ENCODE results near the gene OPRL1.

The OPRL1 gene

GRCh38 chr20:64080013-64080812 is at the start of gene OPRL1:
Gene OPRL1, plus strand, starts transcription at chr20:64080082. Its CDS starts 12,639 bp downstream, at chr20:64092721.
- Histone ChIP-seq H3K36me3 (ENCODE audit: insufficient read depth, low read length) (no peaks in the 10 kb centered on the region), H2AFZ (ENCODE audit: low read depth, low read length) (peak within 1 kb of the TSS; percentile 66), H3K4me3 (ENCODE audit: low read length) (peak within 1 kb of the TSS; percentile 54), H3K27me3 (ENCODE audit: insufficient read depth, low read length) (peaks cover 23% of the 10 kb centered on the region), H3K9me3 (ENCODE audit: low read length) (no peaks in the 10 kb centered on the region), H3K4me1 (ENCODE audit: insufficient read depth, low read length) (peaks cover 63% of the 10 kb centered on the region)

- Histone ChIP-seq H3K36me3 (ENCODE audit: insufficient read depth, low read length) (peaks cover 80% of the 10 kb centered on the region), H3K4me3 (ENCODE audit: low read length) (no peak overlapping the region), H2AFZ (ENCODE audit: low read depth, low read length) (no peak overlapping the region), H3K4me1 (ENCODE audit: insufficient read depth, low read length) (no peaks in the 10 kb centered on the region), H3K9me3 (ENCODE audit: low read length) (no peaks in the 10 kb centered on the region), H3K27me3 (ENCODE audit: insufficient read depth, low read length) (no peaks in the 10 kb centered on the region)
These were observed 49.3 kb upstream of the OPRL1 start for GRCh38 chr20:64030371-64031134.

- no peaks in the 10 kb centered on the region for H3K9me3 ChIP-seq (ENCODE audit: low read length)
- H3K4me1 ChIP-seq (ENCODE audit: insufficient read depth, low read length) = peaks cover 7% of the 10 kb centered on the region
- H2AFZ ChIP-seq (ENCODE audit: low read depth, low read length) = no peak overlapping the region
- H3K4me3 ChIP-seq (ENCODE audit: low read length) = no peak overlapping the region
- peaks cover 69% of the 10 kb centered on the region for H3K36me3 ChIP-seq (ENCODE audit: insufficient read depth, low read length)
- no peaks in the 10 kb centered on the region for H3K27me3 ChIP-seq (ENCODE audit: insufficient read depth, low read length)
These were observed 48.0 kb upstream of the OPRL1 start for GRCh38 chr20:64031822-64032314.

DNA sequence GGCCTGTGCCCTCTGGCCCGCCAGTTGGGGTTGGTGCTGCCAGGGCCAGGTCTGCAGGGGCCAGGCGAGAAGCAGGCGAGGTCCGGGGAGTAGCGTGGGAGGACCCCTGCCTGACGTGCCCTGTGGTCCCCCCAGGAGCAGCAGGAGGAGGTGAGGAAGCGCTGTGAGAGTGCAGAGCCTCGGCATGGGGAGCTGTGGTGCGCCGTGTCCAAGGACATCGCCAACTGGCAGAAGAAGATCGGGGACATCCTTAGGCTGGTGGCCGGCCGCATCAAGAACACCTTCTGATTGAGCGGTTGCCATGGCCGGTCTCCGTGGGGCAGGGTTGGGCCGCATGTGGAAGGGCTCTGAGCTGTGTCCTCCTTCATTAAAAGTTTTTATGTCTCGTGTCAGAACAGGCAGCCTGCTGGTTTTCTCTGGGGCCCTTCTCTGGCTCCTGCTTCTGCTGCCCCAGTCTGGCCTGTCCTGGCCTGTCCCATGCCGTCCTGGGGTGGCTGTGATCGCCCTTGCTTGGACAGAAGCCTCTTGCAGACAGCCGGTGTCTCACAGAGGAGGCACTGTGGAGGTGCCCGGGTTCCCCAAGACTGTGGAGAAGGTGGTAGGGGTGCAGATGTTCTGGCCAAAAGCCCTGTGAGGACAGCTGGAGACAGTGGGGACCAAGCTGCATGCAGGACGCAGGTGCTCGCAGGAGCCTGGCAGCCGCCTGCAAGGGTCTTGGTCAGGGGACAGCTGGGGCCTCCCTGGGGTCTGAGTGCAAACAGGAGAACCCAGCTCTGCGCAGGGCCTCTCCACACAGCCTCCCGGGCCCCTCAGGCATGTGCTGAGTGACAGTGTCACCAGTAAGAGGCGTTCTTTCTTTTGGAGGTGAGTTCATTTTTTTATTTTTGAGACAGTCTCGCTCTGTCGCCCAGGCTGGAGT is 46.9 kb upstream of the OPRL1 start:
- no peak overlapping the region for H3K4me3 ChIP-seq (ENCODE audit: low read length)
- peaks cover 5% of the 10 kb centered on the region for H3K27me3 ChIP-seq (ENCODE audit: insufficient read depth, low read length)
- peaks cover 7% of the 10 kb centered on the region for H3K4me1 ChIP-seq (ENCODE audit: insufficient read depth, low read length)
- no peak overlapping the region for H2AFZ ChIP-seq (ENCODE audit: low read depth, low read length)
- no peaks in the 10 kb centered on the region for H3K9me3 ChIP-seq (ENCODE audit: low read length)
- peaks cover 58% of the 10 kb centered on the region for H3K36me3 ChIP-seq (ENCODE audit: insufficient read depth, low read length)

DNA sequence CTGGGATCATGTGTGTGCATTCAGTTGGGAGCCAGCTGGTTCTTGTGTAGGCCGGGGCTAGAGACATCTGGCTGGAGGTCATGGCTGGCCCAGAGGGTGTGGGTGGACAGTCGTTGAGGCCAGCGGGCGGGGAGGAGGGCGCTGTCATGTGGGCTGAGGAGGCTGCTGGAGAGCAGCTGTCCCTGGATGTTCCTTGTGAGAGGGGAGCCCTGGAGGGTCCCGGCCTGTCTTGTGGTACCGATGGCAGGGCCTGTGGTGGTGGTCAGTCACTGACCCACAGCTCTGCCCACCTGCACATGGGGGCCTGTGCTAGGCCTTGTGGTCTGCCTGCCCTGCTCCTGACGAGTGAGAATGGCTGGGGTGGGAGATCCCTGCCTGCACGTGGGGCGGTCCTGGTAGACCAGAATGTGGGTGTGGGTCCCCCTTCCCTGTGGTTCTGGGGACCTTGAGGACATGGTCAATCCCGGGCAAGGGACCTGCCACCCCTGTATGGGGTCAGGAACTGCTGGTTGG is 45.8 kb upstream of the OPRL1 start:
- H3K27me3 ChIP-seq (ENCODE audit: insufficient read depth, low read length) = peaks cover 9% of the 10 kb centered on the region
- no peak overlapping the region for H2AFZ ChIP-seq (ENCODE audit: low read depth, low read length)
- peaks cover 7% of the 10 kb centered on the region for H3K4me1 ChIP-seq (ENCODE audit: insufficient read depth, low read length)
- H3K36me3 ChIP-seq (ENCODE audit: insufficient read depth, low read length) = peaks cover 51% of the 10 kb centered on the region
- no peaks in the 10 kb centered on the region for H3K9me3 ChIP-seq (ENCODE audit: low read length)
- no peak overlapping the region for H3K4me3 ChIP-seq (ENCODE audit: low read length)

- Histone ChIP-seq H2AFZ (ENCODE audit: low read depth, low read length) (no peak overlapping the region), H3K4me1 (ENCODE audit: insufficient read depth, low read length) (peaks cover 16% of the 10 kb centered on the region), H3K4me3 (ENCODE audit: low read length) (no peak overlapping the region), H3K27me3 (ENCODE audit: insufficient read depth, low read length) (peaks cover 20% of the 10 kb centered on the region), H3K9me3 (ENCODE audit: low read length) (no peaks in the 10 kb centered on the region), H3K36me3 (ENCODE audit: insufficient read depth, low read length) (peaks cover 39% of the 10 kb centered on the region)
These were observed 44.6 kb upstream of the OPRL1 start for GRCh38 chr20:64035066-64035932.

DNA sequence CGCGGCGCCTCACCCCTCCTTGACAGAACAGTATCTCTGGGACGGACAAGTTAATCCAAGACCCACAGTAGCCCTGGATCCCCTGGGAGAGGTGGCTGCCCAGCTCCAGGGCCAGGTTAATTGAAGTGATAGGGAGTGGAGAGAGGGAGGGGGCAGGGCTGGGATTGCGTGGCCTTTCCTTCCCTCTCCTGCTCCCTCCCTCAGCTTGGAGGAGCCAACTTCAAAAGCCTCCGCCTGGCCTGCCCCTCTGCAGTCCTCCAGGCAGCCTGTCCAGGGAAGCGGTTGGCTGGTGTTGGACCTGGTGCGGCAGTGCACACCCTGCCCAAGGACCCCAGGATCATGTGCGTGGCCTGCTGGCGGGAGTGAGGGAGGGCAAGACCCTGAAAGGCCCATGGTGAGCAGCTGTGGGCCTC is 43.9 kb upstream of the OPRL1 start, which contains the start of gene C20orf204:
C20orf204 (plus strand) TSS at position 250 of the 413 bp plus-strand sequence; CDS start at position 392, 142 bp downstream.
- Histone ChIP-seq H3K27me3 (ENCODE audit: insufficient read depth, low read length) (peaks cover 27% of the 10 kb centered on the region), H3K4me3 (ENCODE audit: low read length) (no peak within 1 kb of the TSS), H2AFZ (ENCODE audit: low read depth, low read length) (no peak within 1 kb of the TSS), H3K4me1 (ENCODE audit: insufficient read depth, low read length) (peaks cover 16% of the 10 kb centered on the region), H3K9me3 (ENCODE audit: low read length) (no peaks in the 10 kb centered on the region), H3K36me3 (ENCODE audit: insufficient read depth, low read length) (peaks cover 33% of the 10 kb centered on the region)

DNA sequence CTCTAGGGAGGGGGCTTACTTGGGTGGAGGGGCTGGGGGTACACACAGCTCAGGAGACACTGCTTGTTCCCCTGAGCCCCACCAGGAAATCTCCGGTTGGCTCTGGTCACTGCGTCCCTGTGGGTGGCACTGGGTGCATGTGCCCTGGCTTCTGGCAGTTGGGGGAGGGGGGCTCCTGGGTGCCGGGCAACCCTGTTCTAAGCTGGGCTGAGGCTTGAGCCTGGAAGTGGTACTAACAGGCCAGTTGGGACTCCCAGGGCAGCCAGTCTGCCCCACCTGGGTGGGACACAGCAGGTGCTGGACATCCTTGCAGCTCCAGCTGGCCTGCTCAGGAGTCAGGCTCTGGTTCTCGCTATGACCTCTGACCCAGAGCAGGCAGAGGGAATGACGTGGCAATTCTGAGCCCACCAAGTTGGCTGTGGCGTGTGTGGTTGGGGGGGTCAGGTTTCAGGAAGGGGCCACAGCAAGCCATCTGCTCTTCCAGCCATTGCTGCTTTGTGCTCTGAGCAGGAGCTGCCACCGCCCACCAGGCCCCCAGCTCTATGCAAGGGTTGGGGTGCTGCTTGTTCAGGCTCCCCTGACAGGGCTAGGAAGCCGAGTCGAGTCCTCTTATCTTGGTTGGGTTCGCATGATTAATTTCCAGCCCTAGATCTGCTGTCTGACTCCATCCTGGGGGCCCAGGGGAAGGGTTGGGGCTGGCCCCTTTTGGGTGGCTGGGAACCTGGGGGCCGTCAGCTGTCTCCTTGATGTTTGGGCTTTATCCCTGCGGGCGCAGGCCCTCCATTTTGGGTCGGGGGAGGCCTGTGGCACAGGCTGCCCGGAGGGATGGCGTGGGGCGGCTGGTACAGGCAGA is 43.3 kb upstream of the OPRL1 start:
- H3K4me3 ChIP-seq (ENCODE audit: low read length) = no peak overlapping the region
- no peaks in the 10 kb centered on the region for H3K9me3 ChIP-seq (ENCODE audit: low read length)
- no peak overlapping the region for H2AFZ ChIP-seq (ENCODE audit: low read depth, low read length)
- H3K4me1 ChIP-seq (ENCODE audit: insufficient read depth, low read length) = peaks cover 16% of the 10 kb centered on the region
- H3K36me3 ChIP-seq (ENCODE audit: insufficient read depth, low read length) = peaks cover 33% of the 10 kb centered on the region
- H3K27me3 ChIP-seq (ENCODE audit: insufficient read depth, low read length) = peaks cover 33% of the 10 kb centered on the region

DNA sequence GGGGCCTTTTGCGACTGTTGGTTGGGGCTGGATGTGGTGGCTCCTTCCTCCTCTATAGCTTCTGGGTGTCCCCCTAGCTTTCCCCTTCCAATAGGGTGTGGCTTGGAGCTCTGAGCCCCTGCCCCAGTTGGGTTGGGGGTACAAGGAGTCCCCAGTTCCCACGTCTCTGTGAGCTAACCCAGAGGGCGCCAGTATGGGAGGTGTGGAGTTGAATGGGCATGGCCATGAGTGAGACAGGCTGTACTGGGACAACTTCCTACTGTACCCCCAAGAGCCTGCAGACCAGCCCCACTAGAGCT is 42.7 kb upstream of the OPRL1 start:
- no peak overlapping the region for H3K4me3 ChIP-seq (ENCODE audit: low read length)
- H3K36me3 ChIP-seq (ENCODE audit: insufficient read depth, low read length) = peaks cover 27% of the 10 kb centered on the region
- H3K9me3 ChIP-seq (ENCODE audit: low read length) = no peaks in the 10 kb centered on the region
- H3K27me3 ChIP-seq (ENCODE audit: insufficient read depth, low read length) = peaks cover 39% of the 10 kb centered on the region
- H3K4me1 ChIP-seq (ENCODE audit: insufficient read depth, low read length) = peaks cover 16% of the 10 kb centered on the region
- H2AFZ ChIP-seq (ENCODE audit: low read depth, low read length) = no peak overlapping the region

GRCh38 chr20:64037498-64038213 is 42.2 kb upstream of the OPRL1 start:
- H2AFZ ChIP-seq (ENCODE audit: low read depth, low read length) = no peak overlapping the region
- H3K36me3 ChIP-seq (ENCODE audit: insufficient read depth, low read length) = peaks cover 22% of the 10 kb centered on the region
- H3K9me3 ChIP-seq (ENCODE audit: low read length) = no peaks in the 10 kb centered on the region
- H3K27me3 ChIP-seq (ENCODE audit: insufficient read depth, low read length) = peaks cover 43% of the 10 kb centered on the region
- H3K4me1 ChIP-seq (ENCODE audit: insufficient read depth, low read length) = peaks cover 18% of the 10 kb centered on the region
- H3K4me3 ChIP-seq (ENCODE audit: low read length) = no peak overlapping the region

GRCh38 chr20:64038224-64038564 is 41.7 kb upstream of the OPRL1 start:
- Histone ChIP-seq H3K27me3 (ENCODE audit: insufficient read depth, low read length) (peaks cover 43% of the 10 kb centered on the region), H3K4me1 (ENCODE audit: insufficient read depth, low read length) (peaks cover 18% of the 10 kb centered on the region), H3K36me3 (ENCODE audit: insufficient read depth, low read length) (peaks cover 16% of the 10 kb centered on the region), H3K4me3 (ENCODE audit: low read length) (no peak overlapping the region), H3K9me3 (ENCODE audit: low read length) (no peaks in the 10 kb centered on the region), H2AFZ (ENCODE audit: low read depth, low read length) (no peak overlapping the region)
